ENCODE data around the gene KCNJ2.

The KCNJ2 gene

DNA sequence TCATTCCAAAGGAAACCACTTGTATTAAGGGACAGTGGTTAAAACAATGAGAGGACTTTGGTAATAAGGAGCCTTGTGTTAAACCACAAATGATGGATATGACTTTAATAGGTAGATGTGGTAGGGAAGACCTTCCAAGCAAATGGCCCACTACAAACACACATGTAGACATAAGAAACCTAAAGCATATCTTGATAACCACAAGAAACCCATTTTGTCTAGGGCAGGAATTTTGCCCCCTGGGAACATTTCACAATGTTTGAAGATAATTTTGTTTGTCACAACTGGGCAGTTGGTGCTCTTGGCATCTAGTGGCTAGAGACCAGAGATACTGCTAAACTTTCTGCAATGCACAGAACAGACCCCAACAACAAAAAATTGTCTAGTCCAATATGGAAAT is 25.8 kb downstream of the KCNJ2 start:
- Histone ChIP-seq H3K79me2 (ENCODE audit: low read length) (no peaks in the 10 kb centered on the region), H3K9ac (ENCODE audit: low read length) (no peak overlapping the region), H3K4me2 (ENCODE audit: low read length) (no peak overlapping the region), H4K20me1 (ENCODE audit: insufficient read depth, low read length) (no peaks in the 10 kb centered on the region), H3K4me1 (ENCODE audit: low read length) (no peaks in the 10 kb centered on the region), H3K36me3 (replicated peaks; ENCODE audit: low read depth, low read length) (no peaks in the 10 kb centered on the region), H3K27me3 (ENCODE audit: low read depth, low read length) (no peaks in the 10 kb centered on the region), H3K4me3 (ENCODE audit: low read length) (no peak overlapping the region), H2AFZ (ENCODE audit: low read depth, low read length) (no peak overlapping the region), H3K9me3 (ENCODE audit: insufficient read depth, low read length) (no peaks in the 10 kb centered on the region), H3K27ac (ENCODE audit: low read length) (no peak overlapping the region)
- TF ChIP-seq CTCF (IDR thresholded peaks at IDR 0.05; ENCODE audit: low read depth, low read length), result no peak
- TF ChIP-seq EZH2phosphoT487 (IDR thresholded peaks at IDR 0.05; ENCODE audit: low read depth), result no peak

- Histone ChIP-seq H4K20me1 (ENCODE audit: insufficient read depth, low read length) (no peaks in the 10 kb centered on the region), H3K4me2 (ENCODE audit: low read length) (no peak overlapping the region), H3K36me3 (replicated peaks; ENCODE audit: low read depth, low read length) (no peaks in the 10 kb centered on the region), H2AFZ (ENCODE audit: low read depth, low read length) (no peak overlapping the region), H3K4me1 (ENCODE audit: low read length) (peaks cover 12% of the 10 kb centered on the region), H3K27ac (ENCODE audit: low read length) (no peak overlapping the region), H3K4me3 (ENCODE audit: low read length) (no peak overlapping the region), H3K9me3 (ENCODE audit: insufficient read depth, low read length) (no peaks in the 10 kb centered on the region), H3K9ac (ENCODE audit: low read length) (no peak overlapping the region), H3K27me3 (ENCODE audit: low read depth, low read length) (no peaks in the 10 kb centered on the region), H3K79me2 (ENCODE audit: low read length) (no peaks in the 10 kb centered on the region)
- TF ChIP-seq CTCF (IDR thresholded peaks at IDR 0.05; ENCODE audit: low read depth, low read length) (no peak), EZH2phosphoT487 (IDR thresholded peaks at IDR 0.05; ENCODE audit: low read depth) (no peak)
Observed at GRCh38 chr17:70201872-70202419, 32.6 kb downstream of the KCNJ2 start.

DNA sequence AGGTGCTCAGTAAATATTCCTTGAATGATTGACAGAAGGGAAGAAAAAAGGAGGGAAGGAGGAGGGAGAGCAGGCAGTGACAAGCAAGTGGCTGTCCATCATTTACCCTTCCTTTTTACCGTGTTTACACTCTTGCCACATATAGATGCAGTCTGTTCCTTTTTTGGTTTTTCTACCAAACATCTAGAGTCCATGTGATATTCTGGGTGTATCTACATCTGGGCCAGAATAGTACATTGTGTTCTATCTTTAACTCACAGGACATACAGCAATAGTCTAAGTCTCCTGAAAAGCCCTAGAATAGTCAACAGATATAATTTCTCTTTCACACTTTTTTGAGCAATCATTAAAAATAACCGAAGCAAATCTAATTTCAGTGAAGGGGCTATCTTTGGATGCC is 33.5 kb downstream of the KCNJ2 start:
- Histone ChIP-seq H3K4me1 (ENCODE audit: low read length) (peaks cover 15% of the 10 kb centered on the region), H2AFZ (ENCODE audit: low read depth, low read length) (no peak overlapping the region), H3K27ac (ENCODE audit: low read length) (no peak overlapping the region), H3K36me3 (replicated peaks; ENCODE audit: low read depth, low read length) (no peaks in the 10 kb centered on the region), H3K79me2 (ENCODE audit: low read length) (no peaks in the 10 kb centered on the region), H3K27me3 (ENCODE audit: low read depth, low read length) (no peaks in the 10 kb centered on the region), H3K9ac (ENCODE audit: low read length) (no peak overlapping the region), H3K9me3 (ENCODE audit: insufficient read depth, low read length) (no peaks in the 10 kb centered on the region), H4K20me1 (ENCODE audit: insufficient read depth, low read length) (no peaks in the 10 kb centered on the region), H3K4me2 (ENCODE audit: low read length) (no peak overlapping the region), H3K4me3 (ENCODE audit: low read length) (no peak overlapping the region)
- TF ChIP-seq CTCF (IDR thresholded peaks at IDR 0.05; ENCODE audit: low read depth, low read length) (no peak), EZH2phosphoT487 (IDR thresholded peaks at IDR 0.05; ENCODE audit: low read depth) (no peak)

- Histone ChIP-seq H3K27me3 (ENCODE audit: low read depth, low read length) (no peaks in the 10 kb centered on the region), H3K4me3 (ENCODE audit: low read length) (no peak overlapping the region), H3K79me2 (ENCODE audit: low read length) (no peaks in the 10 kb centered on the region), H3K9ac (ENCODE audit: low read length) (no peak overlapping the region), H3K27ac (ENCODE audit: low read length) (no peak overlapping the region), H2AFZ (ENCODE audit: low read depth, low read length) (no peak overlapping the region), H3K4me2 (ENCODE audit: low read length) (no peak overlapping the region), H3K4me1 (ENCODE audit: low read length) (peaks cover 23% of the 10 kb centered on the region), H3K36me3 (replicated peaks; ENCODE audit: low read depth, low read length) (no peaks in the 10 kb centered on the region), H4K20me1 (ENCODE audit: insufficient read depth, low read length) (no peaks in the 10 kb centered on the region), H3K9me3 (ENCODE audit: insufficient read depth, low read length) (no peaks in the 10 kb centered on the region)
- TF ChIP-seq CTCF (IDR thresholded peaks at IDR 0.05; ENCODE audit: low read depth, low read length) (no peak), EZH2phosphoT487 (IDR thresholded peaks at IDR 0.05; ENCODE audit: low read depth) (no peak)
Observed at GRCh38 chr17:70204431-70204830, 35.1 kb downstream of the KCNJ2 start.
